ENCODE results near the gene TREH. TPM values are rescaled to one million over a fixed set of nuclear protein-coding genes. Genes with fewer than 3 reads are reported as not detected.

The TREH gene
- total RNA-seq, 1 experiment from 2014 or later = 0.05 TPM

GRCh38 chr11:118652681-118653181, 26.7 kb downstream of the TREH start:
- ATAC-seq (no peak), DNase-seq (ENCODE audit: low read depth, low spot score) (no peak)
- Histone ChIP-seq H3K9me3 (ENCODE audit: control insufficient read depth, insufficient read depth, low read depth, low read length) (no peaks in the 10 kb centered on the region), H3K27me3 (ENCODE audit: control insufficient read depth, insufficient read depth, low read length) (no peaks in the 10 kb centered on the region), H3K4me1 (ENCODE audit: control insufficient read depth, insufficient read depth, low read length) (no peaks in the 10 kb centered on the region), H3K27ac (ENCODE audit: low read length) (no peak overlapping the region), H3K36me3 (ENCODE audit: control insufficient read depth, insufficient read depth, low read length) (peaks cover 7% of the 10 kb centered on the region; the same call in 1 of the 2 replicates), H3K4me3 (ENCODE audit: low read depth in 2 of 2, low read length in 2 of 2) (no peak overlapping the region)
- CTCF ChIA-PET = interaction anchor here (0.6 kb wide), 1 partner anchor 26 kb away, joined by 3 read pairs; no protein-coding TSS in a partner anchor
- intact Hi-C loops (cut with micrococcal nuclease; ENCODE audit: unreplicated experiment) = no loop called here
- BruUV-seq (replicated peaks) = no TSS peak
- POLR2A ChIA-PET = interaction anchor here (0.6 kb wide), 1 partner anchor 513 kb away, joined by 5 read pairs; no protein-coding TSS in a partner anchor
- in situ Hi-C loops (cut with HindIII; ENCODE audit: low pct_unique_long_range_greater_than_20kb, low sequenced_read_pairs) = no loop called here
- TF ChIP-seq POLR2AphosphoS5 (IDR thresholded peaks at IDR 0.05; ENCODE audit: low read depth, low read length) (0 out of 2 replicates have a peak, but pooled peaks have one; percentile 15), REST (IDR thresholded peaks at IDR 0.05; ENCODE audit: insufficient read depth in 1 of 2, low read depth in 2 of 2, low read length in 1 of 2) (no peak)

GRCh38 chr11:118651820-118652219, 27.6 kb downstream of the TREH start:
- Histone ChIP-seq H3K4me3 (ENCODE audit: low read depth in 2 of 2, low read length in 2 of 2) (no peak overlapping the region), H3K9me3 (ENCODE audit: control insufficient read depth, insufficient read depth, low read depth, low read length) (no peaks in the 10 kb centered on the region), H3K36me3 (ENCODE audit: control insufficient read depth, insufficient read depth, low read length) (peaks cover 7% of the 10 kb centered on the region; the same call in 1 of the 2 replicates), H3K4me1 (ENCODE audit: control insufficient read depth, insufficient read depth, low read length) (no peaks in the 10 kb centered on the region), H3K27ac (ENCODE audit: low read length) (no peak overlapping the region), H3K27me3 (ENCODE audit: control insufficient read depth, insufficient read depth, low read length) (no peaks in the 10 kb centered on the region)
- ATAC-seq (no peak), DNase-seq (ENCODE audit: low read depth, low spot score) (no peak)
- no TSS peak for BruUV-seq (replicated peaks)
- ChIA-PET POLR2A (interaction anchor here (0.5 to 0.7 kb wide), 2 partner anchors 1232 to 1279 kb away, joined by 4 to 6 read pairs; no protein-coding TSS in a partner anchor), CTCF (no interaction called here)
- in situ Hi-C loops (cut with HindIII; ENCODE audit: low pct_unique_long_range_greater_than_20kb, low sequenced_read_pairs) (no loop called here), intact Hi-C loops (cut with micrococcal nuclease; ENCODE audit: unreplicated experiment) (no loop called here)
- TF ChIP-seq CTCF (IDR thresholded peaks at IDR 0.05) (no peak), TCF7L2 (IDR thresholded peaks at IDR 0.05; ENCODE audit: low read depth, low read length) (no peak), SIN3A (IDR thresholded peaks at IDR 0.05; ENCODE audit: borderline replicate concordance, insufficient read depth, low read depth, low read length) (no peak), POLR2AphosphoS5 (IDR thresholded peaks at IDR 0.05; ENCODE audit: low read depth, low read length) (no peak), REST (IDR thresholded peaks at IDR 0.05; ENCODE audit: insufficient read depth in 1 of 2, low read depth in 2 of 2, low read length in 1 of 2) (no peak)
